Liver (tissue), 9 donors: Measurements from ENCODE around the gene EPB41L4B. TPM values are rescaled to one million over a fixed set of nuclear protein-coding genes. Genes with fewer than 3 reads are reported as not detected.

ENCODE experiments used
- DNase-seq: peaks from one replicate; pipeline ENCODE4 v3.0.0-alpha.2; 2017; ENCODE audit warnings: low spot score
- H3K27ac ChIP-seq, 2 donors: one replicate each; pipeline ENCODE4 v1.7.0; 2013; ENCODE audit warnings: inconsistent platforms in 2 of 2, low read length in 2 of 2, control low read depth in 1 of 2, low read depth in 1 of 2, mild to moderate bottlenecking in 1 of 2
- H3K27me3 ChIP-seq, 4 donors: one replicate each; pipeline versions ENCODE4 v1.6.1 to v1.7.0; 2013; ENCODE audit warnings: low read length in 3 of 4, inconsistent platforms in 1 of 4, mild to moderate bottlenecking in 1 of 4, moderate library complexity in 1 of 4; ENCODE audit not compliant: control insufficient read depth in 4 of 4, insufficient read depth in 4 of 4
- H3K36me3 ChIP-seq, 4 donors: one replicate each; pipeline versions ENCODE4 v1.6.1 to v1.7.0; 2013; ENCODE audit warnings: low read length in 3 of 4, mild to moderate bottlenecking in 3 of 4, low read depth in 1 of 4, moderate library complexity in 1 of 4; ENCODE audit not compliant: control insufficient read depth in 4 of 4, insufficient read depth in 3 of 4
- H3K4me1 ChIP-seq, 4 donors: one replicate each; pipeline versions ENCODE4 v1.6.1 to v1.7.0; 2013; ENCODE audit warnings: low read length in 3 of 4, mild to moderate bottlenecking in 3 of 4, moderate library complexity in 1 of 4; ENCODE audit not compliant: control insufficient read depth in 4 of 4, insufficient read depth in 4 of 4
- H3K4me3 ChIP-seq, 3 donors: one replicate each; pipeline versions ENCODE4 v1.6.1 to v1.7.0; 2013; ENCODE audit warnings: low read length in 3 of 3, control low read depth in 1 of 3, low read depth in 1 of 3, mild to moderate bottlenecking in 1 of 3
- H3K9ac ChIP-seq, 2 donors: one replicate each; pipeline ENCODE4 v1.7.0; 2013; ENCODE audit warnings: low read length in 2 of 2, mild to moderate bottlenecking in 2 of 2, moderate library complexity in 2 of 2, control low read depth in 1 of 2, low read depth in 1 of 2
- H3K9me3 ChIP-seq, 4 donors: one replicate each; pipeline versions ENCODE4 v1.6.1 to v1.7.0; 2013; ENCODE audit warnings: low read length in 3 of 4; ENCODE audit not compliant: control insufficient read depth in 4 of 4
- CTCF ChIP-seq: fragments of 150-350 bp; IDR thresholded peaks from 2 replicates; pipeline ENCODE4 v1.5.1; 2017; ENCODE audit warnings: improper control_type of control experiment, low read depth, low read length; ENCODE audit not compliant: missing input control
- EGR1 ChIP-seq, 2 donors: IDR thresholded peaks; 2 replicates each; pipeline ENCODE4 v1.6.1; 2016 to 2018; ENCODE audit warnings: antibody characterized with exemption in 2 of 2, low read depth in 2 of 2
- FOXA1 ChIP-seq: IDR thresholded peaks from 2 replicates; pipeline ENCODE4 v1.6.1; 2016; ENCODE audit warnings: antibody characterized with exemption
- GABPA ChIP-seq, 2 donors: IDR thresholded peaks in 1 of 2; conservative IDR thresholded peaks in 1 of 2; 2 replicates each; pipeline ENCODE4 v1.6.1; 2016; ENCODE audit warnings: antibody characterized with exemption in 2 of 2, mild to moderate bottlenecking in 1 of 2, moderate library complexity in 1 of 2
- HNF4A ChIP-seq, 2 donors: conservative IDR thresholded peaks; 2 replicates each; pipeline ENCODE4 v1.6.1; 2016; ENCODE audit warnings: antibody characterized with exemption in 2 of 2, mild to moderate bottlenecking in 2 of 2
- HNF4G ChIP-seq: IDR thresholded peaks from 2 replicates; pipeline ENCODE4 v1.6.1; 2016; ENCODE audit warnings: antibody characterized with exemption
- JUND ChIP-seq, 2 donors: IDR thresholded peaks; 2 replicates each; pipeline ENCODE4 v1.6.1; 2016; ENCODE audit warnings: antibody characterized with exemption in 2 of 2
- REST ChIP-seq: IDR thresholded peaks from 2 replicates; pipeline ENCODE4 v1.6.1; 2016; ENCODE audit warnings: antibody characterized with exemption, mild to moderate bottlenecking
- TAF1 ChIP-seq: conservative IDR thresholded peaks from 2 replicates; pipeline ENCODE4 v1.6.1; 2016; ENCODE audit warnings: antibody characterized with exemption, mild to moderate bottlenecking
- YY1 ChIP-seq: IDR thresholded peaks from 2 replicates; pipeline ENCODE4 v1.6.1; 2016; ENCODE audit warnings: antibody characterized with exemption, mild to moderate bottlenecking
- ZBTB33 ChIP-seq: IDR thresholded peaks from 2 replicates; pipeline ENCODE4 v1.6.1; 2016; ENCODE audit warnings: antibody characterized with exemption
- WGBS: extraction: QIAGEN DNeasy Blood & Tissue Kit; methylation state at CpG from one replicate; pipeline ENCODE4 v1.1.7; 2013; 5-methylcytosine and 5-hydroxymethylcytosine counted together
- polyA plus RNA-seq, 2 donors: library from polyadenylated mRNA; stranded (reverse) in 1 of 2; unstranded in 1 of 2; fragments of 200-250 nt in 1 of 2; fragments of >200 nt in 1 of 2; fragmentation: Nextera tagmentation in 1 of 2; extraction: Ambion mirVana in 1 of 2; gene quantifications; one replicate each; pipeline versions ENCODE4 v1.2.1 to v1.2.3, GENCODE V29; 2013 to 2015
- total RNA-seq, 2 donors: library from RNA; depleted of rRNA; stranded (reverse); fragments of >200 nt; gene quantifications; one replicate each; pipeline ENCODE4 v1.2.3, GENCODE V29; 2014
- TF ChIP-seq, protein P1 (sequence below): IDR thresholded peaks from 2 replicates; pipeline ENCODE4 v1.6.1; 2016; ENCODE audit warnings: antibody characterized with exemption
- donor health status: healthy.
- donor health status: healthy.
- donor health status: healthy.
- donor health status: healthy.
- donor health status: healthy.

EPB41L4B gene
- total and polyA plus RNA-seq, 4 donors, result 9.9 to 42.6 (median 23.9) TPM

- Histone ChIP-seq H3K27ac (no peak overlapping the region), H3K9ac (no peak overlapping the region), H3K27me3 (no peaks in the 10 kb centered on the region), H3K9me3 (no peaks in the 10 kb centered on the region), H3K4me1 (peaks cover 4 to 25% (median 16%) of the 10 kb centered on the region in 4 donors), H3K4me3 (no peak overlapping the region), H3K36me3 (no peaks in the 10 kb centered on the region)
- 85% methylated on average over 2 of the region's 2 CpGs for WGBS
- TF ChIP-seq YY1, result no peak
- DNase-seq, result no peak
Measured at GRCh38 chr9:109303900-109304299, 17.0 kb downstream of the EPB41L4B start.

GRCh38 chr9:109302606-109303005, 18.3 kb downstream of the EPB41L4B start:
- no peak overlapping the region for H3K9ac ChIP-seq
- no peak for DNase-seq
- TF ChIP-seq HNF4G, result no peak
- TF ChIP-seq CTCF, result no peak
- TF ChIP-seq REST, result no peak
- no peak for TF ChIP-seq GABPA (IDR thresholded peaks at IDR 0.05 in 1 of 2, conservative IDR thresholded peaks at IDR 0.05 in 1 of 2)
- no peak for TF ChIP-seq HNF4A (conservative IDR thresholded peaks at IDR 0.05)
- no peak for TF ChIP-seq ZBTB33
- TF ChIP-seq YY1, result no peak
- TF ChIP-seq EGR1 (IDR thresholded peaks at IDR 0.05; ENCODE audit: low read depth in 2 of 2), result no peak
- no peak for TF ChIP-seq FOXA1
- TF ChIP-seq TAF1, result no peak

GRCh38 chr9:109301012-109301411, 19.8 kb downstream of the EPB41L4B start:
- Histone ChIP-seq H3K27me3 (no peaks in the 10 kb centered on the region), H3K36me3 (no peaks in the 10 kb centered on the region), H3K4me1 (peaks cover 3 to 19% (median 8%) of the 10 kb centered on the region in 4 donors), H3K9ac (no peak overlapping the region), H3K4me3 (no peak overlapping the region), H3K9me3 (no peaks in the 10 kb centered on the region), H3K27ac (no peak overlapping the region)
- no peak for DNase-seq
- 71% methylated on average over 2 of the region's 2 CpGs for WGBS
- TF ChIP-seq TAF1 (no peak), HNF4A (conservative IDR thresholded peaks at IDR 0.05) (no peak), HNF4G (no peak), REST (no peak), JUND (IDR thresholded peaks at IDR 0.05) (no peak)
- TF ChIP-seq, protein P1, sequence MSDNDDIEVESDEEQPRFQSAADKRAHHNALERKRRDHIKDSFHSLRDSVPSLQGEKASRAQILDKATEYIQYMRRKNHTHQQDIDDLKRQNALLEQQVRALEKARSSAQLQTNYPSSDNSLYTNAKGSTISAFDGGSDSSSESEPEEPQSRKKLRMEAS, result no peak

More at GRCh38 chr9:109302606-109303005, 18.3 kb downstream of the EPB41L4B start:
- no peaks in the 10 kb centered on the region for H3K36me3 ChIP-seq
- WGBS, result 94% methylated on average over 5 of the region's 5 CpGs
- no peak overlapping the region for H3K27ac ChIP-seq
- H3K4me1 ChIP-seq, result peaks cover 3 to 23% (median 12%) of the 10 kb centered on the region in 4 donors
- no peak overlapping the region for H3K4me3 ChIP-seq
- H3K9me3 ChIP-seq, result no peaks in the 10 kb centered on the region
- H3K27me3 ChIP-seq, result no peaks in the 10 kb centered on the region
